Glutamatergic neuron (in vitro differentiated cells): ENCODE measurements around the gene IGLL5. TPM values are rescaled to one million over a fixed set of nuclear protein-coding genes. Genes with fewer than 3 reads are reported as not detected.

ENCODE experiments used
- DNase-seq: peaks from one replicate; pipeline ENCODE4 v3.0.0; 2022
- H3K27ac Mint-ChIP-seq: one replicate; pipeline ENCODE4 v1.8.0; 2020; ENCODE audit warnings: mild to moderate bottlenecking, mixed read lengths, inconsistent platforms; ENCODE audit not compliant: unreplicated experiment
- H3K27me3 Mint-ChIP-seq: one replicate; pipeline ENCODE4 v1.8.0; 2020; ENCODE audit warnings: mild to moderate bottlenecking, moderate library complexity, mixed read lengths, inconsistent platforms; ENCODE audit not compliant: unreplicated experiment
- H3K36me3 Mint-ChIP-seq: one replicate; pipeline ENCODE4 v1.8.0; 2020; ENCODE audit warnings: mild to moderate bottlenecking, mixed read lengths, inconsistent platforms; ENCODE audit not compliant: unreplicated experiment
- H3K4me1 Mint-ChIP-seq: one replicate; pipeline ENCODE4 v1.8.0; 2020; ENCODE audit warnings: mild to moderate bottlenecking, low read depth, mixed read lengths, inconsistent platforms; ENCODE audit not compliant: unreplicated experiment
- H3K4me3 Mint-ChIP-seq: one replicate; pipeline ENCODE4 v1.8.0; 2020; ENCODE audit warnings: mild to moderate bottlenecking, mixed read lengths, inconsistent platforms; ENCODE audit not compliant: unreplicated experiment
- H3K9me3 Mint-ChIP-seq: one replicate; pipeline ENCODE4 v1.8.0; 2020; ENCODE audit warnings: mild to moderate bottlenecking, moderate library complexity, mixed read lengths, inconsistent platforms; ENCODE audit not compliant: unreplicated experiment
- total RNA-seq: library from RNA; stranded (reverse); fragmentation: NEBNext Ultra II Directional; extraction: Animal tissue kit (Norgen Biotek cat#: 25700); gene quantifications from one replicate; pipeline ENCODE4 v1.2.1, GENCODE V29; 2021; ENCODE audit not compliant: unreplicated experiment
- TF ChIP-seq, protein P1 (sequence below): fragments of 200-600 bp; sonication (generic); IDR thresholded peaks from one replicate; pipeline ENCODE4 v1.5.0; 2021; ENCODE audit not compliant: partially characterized antibody, unreplicated experiment

IGLL5 gene
- total RNA-seq, 1 donor from 2014 or later, result not detected

DNA sequence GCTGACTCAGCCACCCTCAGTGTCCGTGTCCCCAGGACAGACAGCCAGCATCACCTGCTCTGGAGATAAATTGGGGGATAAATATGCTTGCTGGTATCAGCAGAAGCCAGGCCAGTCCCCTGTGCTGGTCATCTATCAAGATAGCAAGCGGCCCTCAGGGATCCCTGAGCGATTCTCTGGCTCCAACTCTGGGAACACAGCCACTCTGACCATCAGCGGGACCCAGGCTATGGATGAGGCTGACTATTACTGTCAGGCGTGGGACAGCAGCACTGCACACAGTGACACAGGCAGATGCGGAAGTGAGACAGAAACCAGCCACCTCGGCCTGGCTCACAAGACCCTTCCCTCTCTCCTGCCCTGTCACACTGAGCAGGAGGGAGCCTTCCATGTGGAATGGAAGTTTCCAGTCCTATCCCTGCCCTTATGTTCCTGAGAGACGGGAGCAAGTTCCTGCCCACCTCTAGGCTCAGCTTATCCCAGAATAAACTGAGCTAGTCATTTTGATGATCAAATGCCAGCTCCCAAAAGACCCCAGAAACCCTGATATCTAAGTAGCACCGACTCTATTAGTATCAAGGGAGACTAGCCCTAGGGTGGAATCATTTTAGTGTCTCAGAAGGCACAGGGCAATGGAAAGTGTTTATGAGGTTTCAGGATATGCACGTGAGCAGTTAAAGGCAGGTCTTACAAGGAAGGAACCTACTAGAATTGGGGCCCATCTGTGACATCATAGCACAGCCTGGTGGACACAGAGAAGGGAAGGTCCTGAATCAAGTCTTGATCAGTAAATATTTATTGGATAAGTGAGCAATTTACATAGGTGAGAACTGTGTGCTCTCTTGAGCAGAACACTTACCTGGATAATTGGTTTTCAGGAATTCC, 6.3 kb upstream of the IGLL5 start:
- Mint-ChIP-seq H3K4me1 (no peaks in the 10 kb centered on the region), H3K27ac (no peak overlapping the region), H3K27me3 (peaks cover 4% of the 10 kb centered on the region), H3K9me3 (no peaks in the 10 kb centered on the region), H3K36me3 (no peaks in the 10 kb centered on the region), H3K4me3 (no peak overlapping the region)
- TF ChIP-seq, protein P1, sequence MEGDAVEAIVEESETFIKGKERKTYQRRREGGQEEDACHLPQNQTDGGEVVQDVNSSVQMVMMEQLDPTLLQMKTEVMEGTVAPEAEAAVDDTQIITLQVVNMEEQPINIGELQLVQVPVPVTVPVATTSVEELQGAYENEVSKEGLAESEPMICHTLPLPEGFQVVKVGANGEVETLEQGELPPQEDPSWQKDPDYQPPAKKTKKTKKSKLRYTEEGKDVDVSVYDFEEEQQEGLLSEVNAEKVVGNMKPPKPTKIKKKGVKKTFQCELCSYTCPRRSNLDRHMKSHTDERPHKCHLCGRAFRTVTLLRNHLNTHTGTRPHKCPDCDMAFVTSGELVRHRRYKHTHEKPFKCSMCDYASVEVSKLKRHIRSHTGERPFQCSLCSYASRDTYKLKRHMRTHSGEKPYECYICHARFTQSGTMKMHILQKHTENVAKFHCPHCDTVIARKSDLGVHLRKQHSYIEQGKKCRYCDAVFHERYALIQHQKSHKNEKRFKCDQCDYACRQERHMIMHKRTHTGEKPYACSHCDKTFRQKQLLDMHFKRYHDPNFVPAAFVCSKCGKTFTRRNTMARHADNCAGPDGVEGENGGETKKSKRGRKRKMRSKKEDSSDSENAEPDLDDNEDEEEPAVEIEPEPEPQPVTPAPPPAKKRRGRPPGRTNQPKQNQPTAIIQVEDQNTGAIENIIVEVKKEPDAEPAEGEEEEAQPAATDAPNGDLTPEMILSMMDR, result no peak
- no peak for DNase-seq

- no peak overlapping the region for H3K27ac Mint-ChIP-seq
- no peak overlapping the region for H3K4me3 Mint-ChIP-seq
- H3K36me3 Mint-ChIP-seq, result no peaks in the 10 kb centered on the region
- no peaks in the 10 kb centered on the region for H3K9me3 Mint-ChIP-seq
- TF ChIP-seq, protein P1, result no peak
- no peak for DNase-seq
- H3K4me1 Mint-ChIP-seq, result no peaks in the 10 kb centered on the region
- peaks cover 4% of the 10 kb centered on the region for H3K27me3 Mint-ChIP-seq
Observed at GRCh38 chr22:22882033-22882717, 5.4 kb upstream of the IGLL5 start.

DNA sequence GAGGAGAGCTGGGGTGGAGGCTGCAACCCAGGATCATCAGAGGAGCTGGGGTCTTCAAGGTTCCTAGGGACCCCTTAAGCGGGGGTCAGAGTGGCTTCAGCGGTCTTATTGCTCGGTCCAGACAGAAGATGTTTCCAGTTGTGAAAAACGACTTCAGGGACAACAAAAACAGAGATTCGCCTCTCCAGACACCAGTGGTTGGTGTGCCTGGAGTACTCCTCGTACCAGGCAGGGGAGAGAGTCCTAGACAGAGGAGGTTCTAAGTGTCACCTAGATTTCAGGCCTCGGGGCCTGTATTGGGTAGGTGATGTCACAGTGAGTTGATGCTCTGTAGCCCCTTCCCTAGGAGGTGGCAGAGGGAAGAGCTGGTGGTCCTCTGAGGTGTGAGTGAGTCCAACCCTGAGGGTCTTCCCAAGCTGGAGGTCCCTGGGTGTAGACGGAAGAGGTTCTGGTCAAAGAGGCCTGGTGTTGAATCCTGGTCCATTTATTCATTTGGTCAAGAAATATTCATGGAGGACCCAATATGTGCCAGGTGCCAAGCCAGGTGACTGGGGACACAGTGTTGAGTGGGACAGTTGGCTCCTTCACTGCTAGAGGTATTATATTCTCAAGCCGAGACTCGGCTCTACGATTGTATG, 4.4 kb upstream of the IGLL5 start:
- Mint-ChIP-seq H3K36me3 (no peaks in the 10 kb centered on the region), H3K27me3 (peaks cover 4% of the 10 kb centered on the region), H3K9me3 (no peaks in the 10 kb centered on the region)

GRCh38 chr22:22884010-22884887, 3.4 kb upstream of the IGLL5 start:
- Mint-ChIP-seq H3K27me3 (peaks cover 7% of the 10 kb centered on the region), H3K27ac (no peak overlapping the region), H3K36me3 (no peaks in the 10 kb centered on the region), H3K4me1 (no peaks in the 10 kb centered on the region), H3K4me3 (no peak overlapping the region), H3K9me3 (no peaks in the 10 kb centered on the region)
- peak; percentile 76 for DNase-seq
- TF ChIP-seq, protein P1, result peak; percentile 81

More for the DNA sequence above, 4.4 kb upstream of the IGLL5 start:
- Mint-ChIP-seq H3K4me1 (no peaks in the 10 kb centered on the region), H3K27ac (no peak overlapping the region), H3K4me3 (no peak overlapping the region)
- no peak for DNase-seq
- TF ChIP-seq, protein P1, result no peak
